Right ventricle myocardium superior (tissue), 1 donor: ENCODE data around the gene PRR23E. TPM values are rescaled to one million over a fixed set of nuclear protein-coding genes. Genes with fewer than 3 reads are reported as not detected.
A peak's percentile ranks its signal among the peaks of the same experiment; 100 is the strongest.

Experiments
- ATAC-seq: fragments of 200-7000 bp; cut with Tn5 transposase; one replicate; pipeline ENCODE4 v1.9.1; 2020; ENCODE audit warnings: mild to moderate bottlenecking; ENCODE audit not compliant: poor library complexity
- DNase-seq: peaks from one replicate; pipeline ENCODE4 v3.0.0-alpha.2; 2020
- intact Hi-C: fragments of 100-400 bp; cut with DNase I; formaldehyde crosslinking; loops from one replicate; pipeline ENCODE4 v1.11.2; 2022
- total RNA-seq: library from RNA; stranded (reverse); fragmentation: NEBNext Ultra II Directional; extraction: Animal tissue kit (Norgen Biotek cat#: 25700); gene quantifications from one replicate; pipeline ENCODE4 v1.2.1, GENCODE V29; 2021
- donor health status: DM: no; HTN: yes; CAD: no; lungs with severe emphysema.

The PRR23E gene
- total RNA-seq, 1 donor from 2014 or later, result not detected

- intact Hi-C loops, result no loop called here
- DNase-seq (no peak), ATAC-seq (no peak)
Observed at GRCh38 chr3:127161973-127162579, 30.9 kb upstream of the PRR23E start.

DNA sequence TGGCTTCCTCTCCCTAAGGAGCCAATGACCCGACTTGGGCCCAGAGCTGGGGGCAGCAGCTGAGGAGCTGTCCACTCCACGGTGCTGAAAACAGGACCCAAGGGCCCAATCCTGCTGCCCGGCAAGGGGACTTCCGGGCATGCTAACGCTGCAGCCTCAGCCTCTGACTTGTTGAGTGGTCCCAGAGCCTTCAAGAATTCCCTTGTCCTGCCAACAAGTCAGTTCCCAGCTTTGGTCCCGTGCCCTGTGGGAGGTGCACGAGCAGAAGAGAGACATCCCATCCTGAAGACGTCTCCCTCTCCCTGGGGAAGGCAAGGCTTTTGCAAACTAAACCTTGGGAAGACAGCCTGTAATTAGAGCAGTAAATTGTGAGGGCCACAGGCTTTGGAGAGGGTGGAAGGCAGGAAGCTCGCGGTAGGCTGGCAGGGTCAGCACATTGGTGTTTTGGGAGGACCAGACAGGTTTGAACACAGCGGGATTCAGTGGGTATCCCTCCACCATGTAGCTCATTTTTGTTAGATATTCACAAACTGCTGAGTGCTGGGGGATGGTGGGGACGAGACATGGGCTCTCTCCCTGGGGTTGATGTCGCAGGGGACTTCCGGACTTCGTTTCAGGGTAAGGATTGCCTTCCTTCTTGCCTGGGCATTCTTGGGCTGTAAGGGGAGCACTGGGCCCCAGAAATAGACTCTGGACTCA is 29.8 kb upstream of the PRR23E start:
- ATAC-seq (no peak), DNase-seq (no peak)
- intact Hi-C loops, result no loop called here

GRCh38 chr3:127164615-127165014 is 28.3 kb upstream of the PRR23E start:
- intact Hi-C loops, result no loop called here
- ATAC-seq (no peak), DNase-seq (no peak)

DNA sequence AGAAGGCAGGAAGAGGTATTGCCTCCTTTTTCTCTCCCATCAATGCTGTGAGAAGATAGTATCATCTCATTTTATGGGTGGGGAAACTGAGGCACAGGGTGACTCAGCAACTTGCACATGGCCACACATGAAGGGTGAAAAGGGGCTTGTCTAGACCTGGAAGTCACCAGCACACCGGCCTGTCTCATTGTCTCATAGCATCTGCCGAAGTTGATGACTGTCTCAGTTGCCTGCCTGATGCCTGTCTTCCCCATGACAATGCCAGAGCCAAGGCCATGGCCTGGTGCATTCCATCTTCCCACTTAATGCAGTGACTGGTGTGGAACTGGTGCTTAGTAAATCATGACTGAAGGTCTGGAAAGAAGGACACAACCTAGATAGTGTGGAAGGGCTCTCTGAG is 27.9 kb upstream of the PRR23E start:
- no peak for ATAC-seq

GRCh38 chr3:127165694-127166485 is 27.0 kb upstream of the PRR23E start:
- no peak for DNase-seq
- ATAC-seq, result no peak
- intact Hi-C loops, result no loop called here

More for the DNA sequence above, 27.9 kb upstream of the PRR23E start:
- no peak for DNase-seq
- intact Hi-C loops, result no loop called here

DNA sequence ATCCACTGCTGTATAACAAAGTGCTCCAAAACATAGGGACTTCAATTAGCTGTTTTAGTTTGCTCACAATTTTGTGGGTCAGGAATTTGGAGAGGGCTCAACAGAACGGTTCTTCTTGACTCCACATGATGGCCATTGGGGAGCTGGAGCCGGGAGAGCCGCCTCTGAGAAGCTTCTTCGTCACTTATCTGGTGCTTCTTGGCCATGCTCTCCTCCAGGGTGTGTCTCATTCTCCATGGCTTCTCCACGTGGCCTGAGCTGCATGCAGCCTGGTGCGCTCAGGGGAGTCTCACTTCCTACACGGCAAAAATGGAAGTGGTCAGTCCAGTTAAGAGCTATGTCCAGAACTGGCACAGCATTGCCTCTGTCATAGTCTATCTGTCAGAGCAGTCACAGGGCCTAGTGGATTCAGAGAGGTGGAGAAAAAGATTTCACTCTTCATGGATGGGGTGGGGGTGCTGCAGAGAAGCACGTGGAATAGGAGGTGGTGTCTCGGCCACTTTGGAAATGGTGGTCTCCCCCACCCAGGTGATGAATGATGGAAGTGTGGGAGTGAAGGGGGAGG is 26.3 kb upstream of the PRR23E start:
- intact Hi-C loops, result no loop called here
- DNase-seq, result no peak
- no peak for ATAC-seq

- DNase-seq (no peak), ATAC-seq (no peak)
- intact Hi-C loops, result no loop called here
Observed at GRCh38 chr3:127167315-127168043, 25.5 kb upstream of the PRR23E start.

- intact Hi-C loops, result no loop called here
- peak; percentile 75 for DNase-seq
Observed at GRCh38 chr3:127168271-127168670, 24.7 kb upstream of the PRR23E start.

DNA sequence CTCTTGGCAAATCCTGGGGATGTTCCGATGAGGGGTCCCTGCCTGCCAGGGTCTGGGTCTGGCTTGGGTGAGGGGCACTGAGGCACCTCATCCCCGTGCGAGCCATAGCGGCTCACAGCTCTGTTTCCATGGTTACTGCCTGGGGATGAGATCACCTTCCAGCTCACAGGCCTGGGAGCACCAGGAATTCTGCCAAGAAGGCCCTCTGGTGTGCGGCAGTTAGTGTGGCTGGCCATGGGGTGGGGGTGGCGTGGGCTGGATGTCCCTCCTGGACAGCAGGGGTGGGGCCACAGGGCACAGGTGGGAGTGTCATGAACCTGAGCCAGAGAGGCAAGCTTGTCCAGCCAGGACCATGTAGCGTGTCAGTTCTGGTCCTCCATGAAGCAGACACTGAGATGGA is 22.1 kb upstream of the PRR23E start:
- DNase-seq (no peak), ATAC-seq (no peak)
- intact Hi-C loops, result loop anchor here (10.0 kb wide), 1 partner anchor 176 kb away; no protein-coding TSS in a partner anchor

More at GRCh38 chr3:127168271-127168670, 24.7 kb upstream of the PRR23E start:
- ATAC-seq, result peak; percentile 98

DNA sequence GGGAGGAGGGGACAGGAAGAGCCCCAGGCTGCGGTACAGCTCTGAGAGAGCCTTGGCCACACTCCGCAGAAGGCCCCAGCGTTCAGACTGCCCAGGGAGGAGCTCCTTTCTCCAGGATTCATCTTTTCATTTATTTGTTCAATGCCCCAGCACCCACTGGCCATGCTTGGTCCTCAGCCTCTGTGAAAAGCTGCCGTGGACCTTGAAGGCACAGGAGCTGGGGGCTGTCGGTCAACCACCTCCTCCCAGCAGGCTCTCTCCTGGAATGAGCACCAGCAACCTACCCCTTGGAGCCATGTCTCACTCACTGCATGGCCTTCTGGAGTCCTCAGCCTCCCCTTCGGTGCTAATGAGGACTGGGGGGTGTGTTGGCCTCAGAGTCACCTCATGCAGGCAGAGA is 21.6 kb upstream of the PRR23E start:
- DNase-seq (no peak), ATAC-seq (no peak)
- intact Hi-C loops, result loop anchor here (10.0 kb wide), 1 partner anchor 177 kb away; no protein-coding TSS in a partner anchor

- ATAC-seq (no peak), DNase-seq (no peak)
- intact Hi-C loops, result loop anchor here (10.0 kb wide), 1 partner anchor 177 kb away; no protein-coding TSS in a partner anchor
Observed at GRCh38 chr3:127171721-127172120, 21.2 kb upstream of the PRR23E start.

DNA sequence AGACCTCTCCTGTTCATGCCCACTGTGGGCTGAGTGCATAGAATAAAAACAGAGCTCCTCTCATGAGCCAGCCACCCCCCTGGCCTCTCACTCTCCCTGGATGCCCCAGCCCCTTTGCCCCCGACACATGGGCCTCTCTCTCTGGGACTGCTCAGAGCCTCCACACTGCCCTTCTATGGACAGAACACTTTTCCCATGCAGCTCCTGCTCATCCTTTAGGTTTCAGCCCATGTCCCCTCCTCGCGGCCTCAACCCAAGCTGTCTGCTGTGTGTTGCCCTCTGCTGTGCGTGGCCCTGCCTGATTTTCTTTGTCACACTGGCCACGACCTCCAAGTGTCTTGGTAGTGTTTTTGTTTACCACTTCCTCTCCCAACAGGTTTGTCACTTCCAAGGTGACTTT is 20.7 kb upstream of the PRR23E start:
- ATAC-seq (no peak), DNase-seq (no peak)
- intact Hi-C loops, result loop anchor here (10.0 kb wide), 1 partner anchor 177 kb away; no protein-coding TSS in a partner anchor

DNA sequence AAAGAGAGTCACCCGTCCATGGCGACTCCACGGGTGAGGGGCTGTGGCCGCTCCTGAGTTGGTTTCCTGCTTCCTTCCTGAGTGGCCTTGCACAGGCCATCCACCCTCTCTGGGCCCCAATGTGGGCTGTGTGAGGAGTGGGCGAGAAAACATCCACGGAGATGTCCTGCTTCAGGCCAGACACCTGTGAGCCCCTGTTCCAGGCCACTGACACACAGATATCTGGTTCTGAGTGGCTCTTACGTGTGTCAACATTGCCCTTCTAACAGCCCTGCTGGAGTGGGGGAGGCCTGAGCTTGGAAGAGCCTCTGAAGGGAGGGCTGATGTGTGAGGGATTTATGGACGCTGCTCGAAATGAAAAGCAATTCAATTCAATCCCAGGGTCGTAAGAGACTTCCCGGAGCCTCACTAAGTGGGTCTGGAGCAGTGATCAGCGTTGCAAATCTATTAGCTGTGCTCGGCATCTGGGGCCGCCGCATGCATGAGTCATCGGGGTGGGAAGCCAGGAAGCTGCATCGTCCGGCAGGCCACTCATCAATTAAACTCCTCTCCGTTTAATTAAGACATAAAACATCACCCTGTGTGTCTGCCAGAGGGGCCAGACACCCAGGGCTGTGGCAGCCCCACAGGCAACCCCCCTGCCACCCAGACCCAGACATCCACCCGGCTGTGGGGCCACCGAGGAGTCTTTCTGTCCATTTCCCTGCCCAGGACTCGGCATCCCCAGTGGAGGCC is 20.0 kb upstream of the PRR23E start:
- intact Hi-C loops, result loop anchor here (10.0 kb wide), 1 partner anchor 178 kb away; no protein-coding TSS in a partner anchor
- ATAC-seq (no peak), DNase-seq (no peak)

GRCh38 chr3:127173516-127174166 is 19.3 kb upstream of the PRR23E start:
- no peak for ATAC-seq
- intact Hi-C loops, result loop anchor here (10.0 kb wide), 1 partner anchor 179 kb away; no protein-coding TSS in a partner anchor
- no peak for DNase-seq

DNA sequence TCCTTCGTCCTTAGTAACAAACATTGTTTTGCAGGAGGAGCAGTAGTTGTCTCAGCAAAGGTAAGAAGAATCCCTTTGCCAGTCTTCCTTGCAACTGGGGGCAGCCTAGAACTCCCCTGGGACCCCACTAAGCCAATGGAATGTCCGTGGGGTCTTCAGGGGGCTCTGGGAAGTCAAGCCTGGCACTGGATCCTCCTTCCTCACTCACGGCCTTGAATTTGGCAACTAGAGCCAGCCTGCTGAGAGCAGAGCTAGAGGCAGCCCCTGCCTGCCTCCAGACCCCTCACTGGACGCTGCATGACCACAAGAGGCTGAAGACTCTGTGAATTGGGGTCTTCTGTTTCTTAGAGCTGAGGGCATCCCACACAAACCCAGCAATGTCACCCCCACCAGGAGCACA is 18.6 kb upstream of the PRR23E start:
- DNase-seq (no peak), ATAC-seq (no peak)
- intact Hi-C loops, result loop anchor here (10.0 kb wide), 1 partner anchor 179 kb away; no protein-coding TSS in a partner anchor

DNA sequence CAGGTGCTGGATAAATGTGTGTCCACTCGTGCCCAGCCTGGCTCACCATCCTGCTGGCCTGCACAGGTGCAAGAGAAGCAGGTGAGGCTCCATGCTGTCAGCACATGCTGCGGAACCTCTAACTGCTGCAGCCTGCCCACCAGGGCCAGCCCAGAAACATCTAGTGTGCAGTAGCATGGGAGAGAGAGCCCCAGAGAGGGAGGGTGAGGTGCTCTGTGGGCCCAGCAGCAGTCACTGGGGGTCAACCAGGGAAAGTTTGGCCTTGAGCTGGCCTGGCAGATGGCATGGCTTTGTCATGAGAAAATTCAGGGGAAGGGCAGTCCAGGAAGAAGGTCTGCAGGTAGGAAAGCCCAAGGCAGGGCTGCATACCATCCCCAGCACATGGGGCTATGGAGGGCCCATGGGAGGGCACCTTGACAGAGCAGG is 18.2 kb upstream of the PRR23E start:
- ATAC-seq, result no peak
- intact Hi-C loops, result loop anchor here (5.0 to 10.0 kb wide), 2 partner anchors 180 to 497 kb away; no protein-coding TSS in a partner anchor
- no peak for DNase-seq

- intact Hi-C loops, result loop anchor here (5.0 to 10.0 kb wide), 2 partner anchors 180 to 498 kb away; no protein-coding TSS in a partner anchor
- DNase-seq, result no peak
- ATAC-seq, result no peak
Observed at GRCh38 chr3:127175272-127175671, 17.7 kb upstream of the PRR23E start.
